DND-41 (cell line): ENCODE results near the gene CHP1.

ENCODE experiments used
- CTCF ChIP-seq: IDR thresholded peaks from 2 replicates; pipeline ENCODE4 v1.5.1; 2012; ENCODE audit warnings: borderline replicate concordance, low read length, moderate library complexity, mild to moderate bottlenecking; ENCODE audit not compliant: poor library complexity, severe bottlenecking; ENCODE audit errors: extremely low read depth
- EZH2 ChIP-seq: IDR thresholded peaks from 3 replicates; pipeline ENCODE4 v1.6.1; 2012; ENCODE audit warnings: borderline replicate concordance, low read depth, mild to moderate bottlenecking, moderate library complexity, low read length, inconsistent platforms; ENCODE audit not compliant: severe bottlenecking

DNA sequence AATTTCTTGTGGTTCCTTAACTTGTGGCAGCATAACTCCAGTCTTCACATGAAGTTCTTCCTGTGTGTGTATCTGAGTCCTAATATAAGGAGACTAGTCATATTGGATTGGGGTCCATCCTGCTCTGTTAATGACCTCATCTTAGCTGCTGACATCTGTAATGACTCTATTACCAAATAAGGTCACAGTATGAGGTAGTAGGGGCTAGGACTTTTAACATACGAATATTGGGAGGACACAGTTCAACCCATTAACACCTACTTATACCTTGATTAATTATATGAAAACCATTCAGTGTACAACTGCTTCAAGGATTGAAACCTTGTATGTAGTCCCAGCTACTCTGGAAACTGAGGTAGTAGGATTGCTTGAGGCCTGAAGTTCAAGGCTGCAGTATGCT is 57.4 kb downstream of the CHP1 start:
- no peak for TF ChIP-seq EZH2
- no peak for TF ChIP-seq CTCF
